NK-92 treated with Interleukin-12 subunit alpha and Interleukin-12 subunit beta, amount 100 ng/mL, for 24 hours (cell line): ENCODE results near the gene MAGI3.

Source experiments
- DNase-seq: peaks from one replicate; lab custom pipeline; 2025; lab: John Stamatoyannopoulos, UW

Gene MAGI3

DNA sequence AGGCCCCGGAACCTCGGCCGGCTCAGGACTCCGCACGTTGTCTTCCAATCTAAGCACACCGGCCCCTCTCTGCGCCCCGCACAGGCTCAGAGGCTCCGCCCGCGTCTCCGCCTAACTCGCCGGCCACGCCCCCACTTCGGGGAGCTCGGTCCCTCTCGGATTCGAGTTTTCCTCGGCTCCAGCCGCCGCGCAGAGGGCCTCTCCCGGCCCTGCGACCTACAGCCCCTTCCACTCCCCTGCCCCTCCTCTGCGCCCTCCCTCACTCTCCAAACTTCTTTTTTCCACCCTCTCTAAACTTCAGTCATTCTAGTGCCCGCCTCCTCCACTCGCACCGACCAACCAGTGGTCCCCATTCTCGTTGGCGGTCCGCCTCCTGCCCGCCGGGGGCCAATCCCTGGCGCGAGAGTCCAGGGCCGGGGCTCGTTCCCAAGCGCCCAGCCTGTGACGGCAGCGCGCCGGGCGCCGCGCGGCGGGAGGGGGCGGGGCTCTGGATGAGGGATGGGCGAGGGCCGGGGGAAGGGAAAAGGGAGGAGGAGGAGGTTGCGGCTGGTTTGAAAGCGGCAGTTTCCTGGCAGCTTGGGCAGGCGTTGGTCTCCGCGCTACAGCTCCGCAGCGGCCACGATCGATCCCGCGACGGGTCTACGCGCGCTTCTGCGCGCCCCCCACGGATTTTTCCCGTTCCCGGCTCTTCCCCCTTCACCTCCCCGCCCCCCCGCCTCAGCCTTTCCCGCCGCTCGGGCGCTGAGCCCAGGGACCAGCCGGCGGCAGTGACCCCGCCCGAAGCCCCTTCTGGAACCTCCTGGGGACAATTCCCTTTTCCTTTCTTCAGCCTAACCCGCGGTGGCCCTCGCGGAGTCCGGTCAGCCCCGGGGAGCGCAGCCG, at the start of gene MAGI3:
Gene MAGI3, plus strand, starts transcription at position 563 of the 882 bp plus-strand sequence. CDS start 519 bp downstream, outside the sequence.
- DNase-seq, result no peak

DNA sequence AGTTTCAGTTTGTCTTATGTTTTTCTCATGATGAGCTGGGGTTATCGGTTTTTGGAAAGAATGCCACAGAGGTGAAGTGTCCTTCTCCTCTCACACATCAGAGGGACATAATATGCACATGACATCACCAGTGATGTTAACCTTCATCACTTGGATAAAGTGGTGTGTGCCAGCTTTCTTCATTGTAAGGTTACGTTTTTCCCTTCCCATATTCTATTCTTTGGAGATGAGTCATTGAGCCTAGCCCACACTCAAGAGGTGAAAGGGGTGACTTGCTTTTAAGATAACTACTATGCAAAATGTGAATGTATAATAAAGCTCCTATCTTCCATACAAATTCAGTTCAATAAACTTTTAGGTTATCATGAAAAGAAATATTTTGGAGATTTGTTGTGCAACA, 36.7 kb upstream of the MAGI3 start:
- DNase-seq, result no peak

DNA sequence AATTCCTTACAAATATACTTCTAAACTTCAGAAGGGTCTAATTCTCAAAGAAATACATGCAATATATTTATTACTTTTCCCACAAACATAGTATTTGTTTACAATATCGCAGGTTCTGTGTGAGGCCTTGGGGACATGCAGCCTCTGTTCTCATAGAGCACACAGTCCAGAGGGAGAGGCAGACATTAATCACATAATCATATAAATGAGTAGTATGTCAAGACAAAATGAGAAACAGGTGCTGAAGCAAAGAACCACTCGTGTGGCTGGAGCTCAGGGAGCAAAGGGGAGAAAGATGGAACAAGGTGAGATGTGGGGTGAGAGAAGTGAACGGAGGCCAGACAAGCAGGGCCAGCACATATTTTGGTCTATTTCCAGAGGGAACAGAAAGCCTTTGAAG, 26.4 kb upstream of the MAGI3 start:
- no peak for DNase-seq

- no peak for DNase-seq
These were observed 21.3 kb upstream of the MAGI3 start for GRCh38 chr1:113369040-113369439.

DNA sequence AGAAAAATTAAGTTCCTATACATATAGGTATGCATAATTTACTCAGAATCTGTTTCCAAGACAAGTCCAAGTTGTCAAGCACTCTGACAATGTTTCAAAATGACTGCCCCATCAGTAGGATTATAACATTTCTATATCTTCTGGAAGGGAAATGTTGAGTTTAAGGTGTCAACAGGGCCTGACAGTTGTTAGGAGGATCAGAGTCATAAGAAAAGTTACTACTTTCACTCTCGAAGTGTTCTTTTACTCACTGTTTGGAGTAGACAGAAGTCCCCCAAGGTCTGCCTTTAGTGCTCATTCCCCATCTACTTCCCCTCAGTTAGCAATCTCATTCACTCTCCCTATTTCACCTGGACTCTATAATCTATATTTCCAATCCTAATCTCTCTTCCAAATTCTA, 20.6 kb upstream of the MAGI3 start:
- DNase-seq, result no peak

DNA sequence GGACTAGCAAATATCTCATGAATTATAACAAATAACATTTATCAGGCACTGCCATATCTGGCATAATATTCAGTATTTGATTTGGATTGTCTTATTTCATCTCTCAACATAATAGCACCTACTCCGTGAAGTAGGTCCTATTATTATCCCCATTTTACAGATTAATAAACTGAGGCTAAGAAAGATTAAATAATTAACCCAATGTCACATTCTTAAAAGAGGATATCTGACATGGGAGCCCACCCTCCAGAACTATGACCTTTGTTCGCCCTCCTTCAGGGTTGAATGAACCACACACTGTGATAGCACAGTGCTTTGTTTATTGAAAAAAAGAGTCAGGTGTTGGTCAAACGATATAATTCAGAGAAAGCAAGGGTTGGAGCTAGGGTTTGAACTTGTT, 19.4 kb upstream of the MAGI3 start:
- no peak for DNase-seq

DNA sequence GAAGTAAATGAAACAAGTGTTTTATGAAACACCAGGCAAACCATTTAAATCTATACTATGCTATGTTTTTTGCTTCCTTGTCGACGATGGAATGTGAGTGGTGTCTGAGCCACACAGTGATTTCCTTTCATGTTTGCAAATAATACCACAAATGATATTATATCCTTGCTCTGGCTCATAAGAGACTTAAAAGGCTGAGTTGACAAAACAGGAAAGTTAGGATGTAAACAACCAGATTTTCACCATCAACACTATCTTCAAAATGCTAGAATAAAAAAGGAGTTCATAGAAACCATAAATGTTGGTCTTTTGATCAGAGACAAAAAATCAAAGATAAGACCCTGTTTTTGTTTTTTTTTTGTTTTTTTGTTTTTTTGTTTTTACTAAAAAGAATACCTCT, 17.8 kb upstream of the MAGI3 start:
- DNase-seq, result no peak

GRCh38 chr1:113373644-113374043, 16.7 kb upstream of the MAGI3 start:
- DNase-seq, result no peak

- no peak for DNase-seq
These were observed 14.4 kb upstream of the MAGI3 start for GRCh38 chr1:113375878-113376277.

GRCh38 chr1:113380075-113380474, 10.2 kb upstream of the MAGI3 start:
- no peak for DNase-seq

DNA sequence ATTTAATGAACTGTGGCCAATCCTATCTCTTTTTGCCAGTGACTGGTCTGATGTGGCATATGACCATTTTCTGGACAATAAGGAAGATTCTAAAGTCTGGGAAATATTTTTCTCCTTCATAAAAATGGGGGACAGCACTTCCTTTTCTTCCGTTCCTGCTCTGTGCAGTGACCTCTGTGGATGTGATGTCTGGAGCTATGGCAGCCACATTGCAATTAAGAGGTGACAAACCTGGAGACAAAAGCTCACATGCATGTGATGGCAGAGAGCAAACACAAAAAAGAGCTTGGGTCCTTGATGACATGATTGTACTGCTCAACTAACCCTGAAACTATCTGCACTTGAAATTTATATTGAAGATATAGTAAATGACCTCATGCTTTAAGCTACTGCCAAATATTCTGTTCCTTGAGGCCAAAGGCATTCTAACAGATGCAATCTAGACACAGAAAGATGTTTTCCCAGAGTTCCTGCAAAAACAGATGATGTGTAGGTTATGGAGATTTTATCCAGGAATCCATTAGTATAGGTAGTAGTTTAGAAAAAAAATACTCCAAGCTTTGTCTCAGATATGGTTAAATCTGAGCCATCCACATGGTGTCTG, 2.2 kb upstream of the MAGI3 start:
- no peak for DNase-seq

DNA sequence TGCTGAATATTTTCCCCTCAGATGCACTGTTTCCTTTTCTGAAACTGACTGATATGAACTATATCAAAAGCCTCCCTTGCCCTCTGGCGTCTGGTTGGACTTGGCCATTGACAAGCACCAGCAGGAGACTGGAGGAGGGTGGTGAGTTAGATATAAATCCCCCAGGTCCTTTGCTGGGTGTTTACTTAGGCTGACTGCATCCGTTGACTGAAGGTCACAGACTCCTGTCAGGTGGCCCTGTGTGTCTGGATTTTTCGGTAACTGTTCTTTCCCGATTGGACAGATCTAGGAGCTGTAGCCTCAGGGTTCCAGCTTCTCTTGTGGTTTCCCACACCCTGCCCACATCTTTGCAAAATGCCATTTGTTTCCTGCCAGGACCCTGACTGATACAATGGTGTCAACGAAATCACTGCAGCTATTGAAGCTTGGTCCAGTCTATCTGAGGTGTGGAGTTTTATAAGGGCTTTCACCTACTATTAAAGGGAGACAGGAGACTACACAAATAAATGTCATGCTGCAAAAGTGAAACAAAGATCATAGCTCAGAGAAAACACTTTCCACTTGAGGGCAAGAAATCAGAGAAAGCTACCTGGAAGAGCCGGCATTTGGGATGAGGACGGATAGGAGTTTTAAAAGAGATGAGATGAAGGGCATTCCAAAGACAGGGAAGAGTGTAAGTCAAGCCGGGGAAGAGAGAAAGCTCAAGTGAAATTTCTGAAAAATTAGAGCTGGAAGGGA, 1.5 kb upstream of the MAGI3 start:
- no peak for DNase-seq

GRCh38 chr1:113389359-113389952, 859 bp upstream of the MAGI3 start:
- no peak for DNase-seq

DNA sequence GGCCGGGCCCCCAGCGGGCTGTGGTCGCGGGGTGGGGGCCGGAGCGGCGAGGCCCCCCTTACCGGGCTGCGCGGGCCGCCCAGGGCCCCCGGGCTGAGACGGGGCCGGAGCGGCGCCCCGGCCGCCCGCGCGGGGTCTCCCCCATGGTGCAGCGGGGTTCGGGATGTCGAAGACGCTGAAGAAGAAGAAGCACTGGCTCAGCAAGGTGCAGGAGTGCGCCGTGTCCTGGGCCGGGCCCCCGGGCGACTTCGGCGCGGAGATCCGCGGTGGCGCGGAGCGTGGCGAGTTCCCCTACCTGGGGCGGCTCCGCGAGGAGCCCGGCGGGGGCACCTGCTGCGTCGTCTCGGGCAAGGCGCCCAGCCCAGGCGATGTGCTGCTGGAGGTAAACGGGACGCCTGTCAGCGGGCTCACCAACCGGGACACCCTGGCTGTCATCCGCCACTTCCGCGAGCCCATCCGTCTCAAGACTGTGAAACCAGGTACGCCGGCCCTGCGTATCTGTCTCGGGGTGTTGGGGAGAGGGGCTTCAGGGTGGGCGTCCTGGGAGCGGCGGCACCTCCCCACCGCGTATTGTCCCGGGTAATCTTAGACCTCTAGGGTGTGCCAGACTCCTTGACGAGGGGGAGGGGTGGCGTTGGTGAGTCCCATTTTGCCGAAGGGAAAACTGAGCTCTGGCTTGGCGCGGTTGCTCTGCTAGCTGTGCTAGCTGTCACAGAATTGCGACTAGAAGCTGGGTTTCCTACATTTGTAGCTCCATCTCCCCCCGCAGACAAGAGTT, 745 bp downstream of the MAGI3 start:
- DNase-seq, result no peak

DNA sequence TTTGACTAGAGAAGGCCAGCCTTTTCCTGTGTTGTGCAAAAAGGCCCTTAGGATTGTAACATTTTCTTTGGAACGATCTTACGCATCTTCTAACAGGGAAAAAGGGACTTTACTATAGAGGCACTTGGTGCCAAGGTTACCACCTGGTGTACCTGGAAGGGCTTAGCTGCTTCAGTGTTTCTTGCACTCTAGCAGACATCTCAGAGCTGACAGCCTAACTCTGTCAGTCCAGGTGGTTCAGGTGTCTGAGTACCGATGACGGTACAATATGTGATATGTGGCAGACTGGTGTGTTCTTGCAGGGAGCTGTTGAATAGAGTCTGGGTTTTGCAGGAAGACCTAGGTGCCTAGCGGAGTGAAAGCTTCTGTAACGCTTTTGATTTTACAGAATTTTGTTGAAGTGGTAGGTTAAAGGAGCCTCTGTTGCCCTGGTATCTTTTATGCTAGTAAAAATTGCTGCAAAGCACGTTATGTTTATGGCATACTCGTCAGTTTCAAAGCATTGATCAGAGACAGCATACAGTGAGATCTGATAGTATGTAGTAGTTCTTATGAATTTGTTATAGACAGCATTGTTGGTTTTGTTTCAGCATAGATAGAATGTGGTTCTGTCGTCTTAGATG, 1.4 kb downstream of the MAGI3 start:
- DNase-seq, result no peak

DNA sequence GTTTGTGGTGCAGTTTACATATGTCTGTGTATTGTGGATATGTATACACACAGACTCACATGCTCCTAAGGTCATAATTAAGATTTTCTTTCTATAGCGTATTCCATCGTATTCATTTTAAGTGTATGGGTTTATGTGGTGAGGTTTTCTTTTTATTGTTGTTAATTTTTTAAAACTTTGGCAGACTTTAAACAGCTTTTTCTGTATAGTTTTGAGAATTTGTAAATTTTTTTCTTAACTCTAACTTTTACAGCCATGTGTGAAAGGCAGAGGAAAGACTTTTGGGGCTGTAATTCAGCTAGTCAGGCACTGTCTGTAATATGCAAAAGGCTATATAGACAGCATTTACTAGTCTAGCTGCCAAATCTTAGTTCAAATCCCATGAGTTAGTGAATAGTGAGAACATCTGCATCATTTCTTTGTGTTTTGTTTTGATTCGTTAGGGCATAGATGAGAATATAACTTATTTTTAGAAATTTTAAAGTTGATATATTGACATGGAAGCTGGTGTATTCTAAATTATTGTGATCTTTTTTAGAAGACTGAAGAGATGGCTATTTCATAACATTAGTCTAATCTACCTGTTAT, 2.3 kb downstream of the MAGI3 start:
- no peak for DNase-seq

- DNase-seq, result no peak
These were observed 3.9 kb downstream of the MAGI3 start for GRCh38 chr1:113394043-113394862.

- no peak for DNase-seq
These were observed 4.5 kb downstream of the MAGI3 start for GRCh38 chr1:113394863-113395259.

DNA sequence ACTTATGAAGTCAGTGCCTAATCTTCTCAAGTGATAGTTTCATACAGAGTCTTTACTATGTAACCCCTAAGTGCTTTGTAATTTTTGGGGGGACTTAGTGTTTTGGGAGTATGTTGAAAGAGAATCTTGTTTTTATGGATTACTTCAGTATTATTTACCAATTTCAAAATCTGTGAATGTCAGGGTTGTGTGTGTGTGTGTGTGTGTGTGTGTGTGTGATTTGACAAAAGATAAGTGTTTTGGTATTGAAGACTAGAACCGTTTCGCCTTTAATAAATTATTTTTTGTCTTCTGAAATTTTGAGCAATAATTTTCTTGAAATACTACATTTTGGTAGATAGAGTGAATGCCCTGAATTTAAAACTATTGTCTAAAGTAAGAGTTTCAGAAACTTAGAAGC, 5.8 kb downstream of the MAGI3 start:
- DNase-seq, result no peak

- no peak for DNase-seq
These were observed 6.3 kb downstream of the MAGI3 start for GRCh38 chr1:113396585-113396984.
